ENCODE data around the gene ADAMTS9.

Gene ADAMTS9

DNA sequence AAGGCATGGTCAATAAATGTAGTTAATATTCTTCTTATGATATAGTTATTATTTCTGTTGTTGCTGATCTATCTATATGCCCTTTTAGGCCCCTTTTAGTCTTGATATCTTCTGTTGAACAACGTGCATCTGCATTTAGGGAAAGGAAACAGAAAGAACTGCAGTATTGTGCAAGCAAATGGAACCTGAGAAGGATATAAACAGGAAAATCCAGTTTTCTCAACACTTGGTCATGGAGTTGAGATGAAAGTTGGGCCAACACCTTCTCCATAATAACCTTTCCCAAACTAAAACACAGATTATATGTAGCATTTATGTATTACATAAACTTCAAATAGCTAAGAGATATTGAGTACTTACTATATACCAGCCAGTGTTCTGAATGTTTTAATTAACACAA is 179.7 kb downstream of the ADAMTS9 start:
- Histone ChIP-seq H3K36me3 (ENCODE audit: control insufficient read depth, insufficient read depth, low read length) (no peaks in the 10 kb centered on the region), H3K27ac (ENCODE audit: low read depth, low read length) (no peak overlapping the region), H3K27me3 (ENCODE audit: control insufficient read depth, insufficient read depth, low read length) (no peaks in the 10 kb centered on the region), H3K4me1 (ENCODE audit: control insufficient read depth, insufficient read depth, low read length) (peaks cover 8% of the 10 kb centered on the region; the same call in 1 of the 2 replicates), H3K4me3 (ENCODE audit: low read depth, low read length) (no peak overlapping the region), H3K9me3 (ENCODE audit: control insufficient read depth, insufficient read depth, low read depth, low read length) (no peaks in the 10 kb centered on the region), H3K9ac (ENCODE audit: low read length) (no peak overlapping the region)

DNA sequence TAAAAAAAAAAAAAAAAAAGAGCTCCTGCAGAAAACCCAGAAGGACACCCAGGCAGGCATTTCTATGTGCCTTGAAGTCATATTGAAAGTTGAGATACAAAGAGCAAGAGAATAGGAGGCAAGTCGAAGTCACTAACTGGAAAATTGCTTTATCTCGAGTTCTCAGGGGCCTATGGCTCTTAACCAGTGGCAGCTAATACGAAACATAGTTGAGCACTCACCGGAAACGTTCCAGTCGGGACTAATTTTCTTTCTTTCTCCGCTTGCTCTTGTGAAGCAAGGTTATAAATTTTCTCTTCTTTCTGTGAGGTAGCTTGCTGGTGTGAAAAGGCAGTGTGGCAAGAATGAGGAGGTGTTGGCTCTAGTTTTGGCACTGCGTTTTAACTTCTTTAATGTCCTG is 181.5 kb downstream of the ADAMTS9 start:
- H3K27me3 ChIP-seq (ENCODE audit: control insufficient read depth, insufficient read depth, low read length) = no peaks in the 10 kb centered on the region
- H3K9ac ChIP-seq (ENCODE audit: low read length) = no peak overlapping the region
- H3K9me3 ChIP-seq (ENCODE audit: control insufficient read depth, insufficient read depth, low read depth, low read length) = no peaks in the 10 kb centered on the region
- no peak overlapping the region for H3K4me3 ChIP-seq (ENCODE audit: low read depth, low read length)
- no peak overlapping the region for H3K27ac ChIP-seq (ENCODE audit: low read depth, low read length)
- peaks cover 8% of the 10 kb centered on the region; the same call in 1 of the 2 replicates for H3K4me1 ChIP-seq (ENCODE audit: control insufficient read depth, insufficient read depth, low read length)
- no peaks in the 10 kb centered on the region for H3K36me3 ChIP-seq (ENCODE audit: control insufficient read depth, insufficient read depth, low read length)

DNA sequence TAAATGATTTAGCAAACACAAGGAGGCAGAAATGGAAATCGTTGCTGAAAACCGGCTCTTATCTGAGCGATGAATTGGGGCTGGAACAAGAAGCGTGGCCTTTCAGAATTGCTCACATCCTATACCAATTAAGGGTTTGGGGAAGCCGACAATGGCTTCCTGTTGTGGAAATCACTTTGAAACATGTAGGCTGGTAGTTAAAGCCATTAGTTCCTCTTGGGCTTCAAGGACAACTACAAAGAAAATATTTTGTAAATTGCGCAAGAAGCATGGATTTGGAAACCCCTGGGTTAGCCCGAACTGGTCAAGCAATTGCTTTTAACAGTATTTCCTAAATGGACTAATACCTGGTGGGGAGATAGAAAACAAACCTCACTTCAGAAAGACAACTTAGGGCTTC is 182.4 kb downstream of the ADAMTS9 start:
- H3K4me3 ChIP-seq (ENCODE audit: low read depth, low read length) = no peak overlapping the region
- H3K9me3 ChIP-seq (ENCODE audit: control insufficient read depth, insufficient read depth, low read depth, low read length) = no peaks in the 10 kb centered on the region
- peaks cover 8% of the 10 kb centered on the region; the same call in 1 of the 2 replicates for H3K4me1 ChIP-seq (ENCODE audit: control insufficient read depth, insufficient read depth, low read length)
- no peaks in the 10 kb centered on the region for H3K36me3 ChIP-seq (ENCODE audit: control insufficient read depth, insufficient read depth, low read length)
- H3K27ac ChIP-seq (ENCODE audit: low read depth, low read length) = no peak overlapping the region
- no peaks in the 10 kb centered on the region for H3K27me3 ChIP-seq (ENCODE audit: control insufficient read depth, insufficient read depth, low read length)
- no peak overlapping the region for H3K9ac ChIP-seq (ENCODE audit: low read length)

DNA sequence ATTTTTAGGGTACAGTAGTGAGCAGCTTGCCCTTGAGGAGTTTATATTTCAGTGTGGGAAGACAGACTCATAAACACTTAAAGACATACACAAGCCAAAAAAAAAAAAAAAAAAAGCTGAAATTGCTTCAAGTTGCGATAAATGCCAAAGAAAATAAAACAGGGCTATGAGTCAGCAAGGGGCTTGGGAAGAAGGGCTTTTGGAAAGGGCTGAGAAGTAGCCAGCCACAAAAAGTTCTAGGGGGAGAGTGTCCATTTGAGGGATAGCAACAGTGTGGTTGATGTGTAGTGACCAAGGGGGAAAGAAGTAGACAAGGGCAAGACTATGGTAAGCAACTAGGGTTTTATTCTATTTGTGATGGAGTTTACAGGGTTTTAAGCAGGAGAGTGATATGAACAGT is 185.5 kb downstream of the ADAMTS9 start:
- no peaks in the 10 kb centered on the region for H3K27me3 ChIP-seq (ENCODE audit: control insufficient read depth, insufficient read depth, low read length)
- H3K4me3 ChIP-seq (ENCODE audit: low read depth, low read length) = no peak overlapping the region
- no peak overlapping the region for H3K9ac ChIP-seq (ENCODE audit: low read length)
- H3K27ac ChIP-seq (ENCODE audit: low read depth, low read length) = no peak overlapping the region
- peaks cover 8% of the 10 kb centered on the region; the same call in 1 of the 2 replicates for H3K4me1 ChIP-seq (ENCODE audit: control insufficient read depth, insufficient read depth, low read length)
- H3K9me3 ChIP-seq (ENCODE audit: control insufficient read depth, insufficient read depth, low read depth, low read length) = no peaks in the 10 kb centered on the region
- H3K36me3 ChIP-seq (ENCODE audit: control insufficient read depth, insufficient read depth, low read length) = no peaks in the 10 kb centered on the region

DNA sequence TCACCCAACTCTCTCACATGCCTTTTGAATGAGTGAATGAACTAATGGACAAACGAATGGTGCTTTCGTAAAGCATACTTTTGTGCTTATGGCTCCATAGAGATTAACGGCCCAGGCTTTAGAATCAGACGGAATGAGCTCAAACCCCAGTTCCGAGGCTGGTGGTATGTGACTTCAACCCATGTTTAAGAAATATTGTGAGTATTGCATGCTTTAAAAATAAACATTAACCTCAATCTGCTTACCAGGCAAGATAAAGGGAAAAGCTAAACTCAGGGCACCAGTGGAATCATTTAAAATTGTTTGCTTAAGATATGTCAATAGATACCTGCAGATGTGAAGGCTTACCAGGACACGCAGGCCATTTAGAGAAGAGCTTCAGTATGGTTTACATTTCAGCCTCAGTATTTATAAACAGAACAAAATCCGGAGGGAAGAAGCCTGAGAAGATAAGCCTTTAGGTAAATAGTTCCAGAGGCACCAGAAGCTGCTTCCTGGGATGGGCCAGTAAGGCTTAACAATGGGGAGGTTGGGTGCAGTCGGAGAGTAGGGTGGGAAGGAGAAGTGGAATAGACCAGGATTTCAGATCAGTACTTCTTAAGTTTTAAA is 186.4 kb downstream of the ADAMTS9 start:
- Histone ChIP-seq H3K4me3 (ENCODE audit: low read depth, low read length) (no peak overlapping the region), H3K9ac (ENCODE audit: low read length) (no peak overlapping the region), H3K36me3 (ENCODE audit: control insufficient read depth, insufficient read depth, low read length) (no peaks in the 10 kb centered on the region), H3K27me3 (ENCODE audit: control insufficient read depth, insufficient read depth, low read length) (no peaks in the 10 kb centered on the region), H3K9me3 (ENCODE audit: control insufficient read depth, insufficient read depth, low read depth, low read length) (no peaks in the 10 kb centered on the region), H3K4me1 (ENCODE audit: control insufficient read depth, insufficient read depth, low read length) (peaks cover 8% of the 10 kb centered on the region; the same call in 1 of the 2 replicates), H3K27ac (ENCODE audit: low read depth, low read length) (no peak overlapping the region)

DNA sequence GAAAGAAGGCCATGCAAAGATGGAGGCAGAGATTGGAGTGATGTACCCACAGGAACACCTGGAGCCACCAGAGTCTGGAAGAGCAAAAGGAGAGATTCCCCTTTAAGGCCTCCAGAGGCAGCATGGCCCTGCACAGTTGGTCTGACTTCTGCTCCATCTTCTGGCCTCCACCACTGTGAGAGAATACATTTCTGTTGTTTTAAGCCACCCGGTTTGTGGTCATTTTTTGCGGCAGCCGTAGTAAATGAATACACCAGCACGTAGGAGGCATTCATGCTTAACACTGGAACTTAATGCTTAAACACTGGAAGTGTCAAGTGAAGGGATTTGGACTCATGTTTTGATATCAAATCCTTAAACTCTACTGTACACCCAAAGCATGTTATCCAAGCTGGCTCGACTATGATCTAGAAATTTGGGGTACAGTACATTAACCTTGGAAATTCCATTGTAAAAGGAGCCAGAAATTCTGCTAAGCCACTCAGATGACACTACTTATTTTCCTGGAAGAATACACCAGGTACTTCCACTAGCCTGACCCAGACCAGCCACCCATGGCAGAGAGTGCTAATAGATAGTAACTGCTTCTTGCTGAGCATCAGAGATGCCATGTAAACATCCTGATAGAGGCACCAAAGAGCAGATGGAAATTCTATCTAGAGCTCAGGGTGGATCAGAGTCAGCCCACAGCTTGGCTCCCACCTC is 190.9 kb downstream of the ADAMTS9 start:
- H3K36me3 ChIP-seq (ENCODE audit: control insufficient read depth, insufficient read depth, low read length) = no peaks in the 10 kb centered on the region
- no peaks in the 10 kb centered on the region for H3K27me3 ChIP-seq (ENCODE audit: control insufficient read depth, insufficient read depth, low read length)
- H3K9me3 ChIP-seq (ENCODE audit: control insufficient read depth, insufficient read depth, low read depth, low read length) = no peaks in the 10 kb centered on the region
- no peak overlapping the region for H3K27ac ChIP-seq (ENCODE audit: low read depth, low read length)
- H3K4me3 ChIP-seq (ENCODE audit: low read depth, low read length) = no peak overlapping the region
- H3K4me1 ChIP-seq (ENCODE audit: control insufficient read depth, insufficient read depth, low read length) = peaks cover 2% of the 10 kb centered on the region; the same call in 1 of the 2 replicates
- no peak overlapping the region for H3K9ac ChIP-seq (ENCODE audit: low read length)

DNA sequence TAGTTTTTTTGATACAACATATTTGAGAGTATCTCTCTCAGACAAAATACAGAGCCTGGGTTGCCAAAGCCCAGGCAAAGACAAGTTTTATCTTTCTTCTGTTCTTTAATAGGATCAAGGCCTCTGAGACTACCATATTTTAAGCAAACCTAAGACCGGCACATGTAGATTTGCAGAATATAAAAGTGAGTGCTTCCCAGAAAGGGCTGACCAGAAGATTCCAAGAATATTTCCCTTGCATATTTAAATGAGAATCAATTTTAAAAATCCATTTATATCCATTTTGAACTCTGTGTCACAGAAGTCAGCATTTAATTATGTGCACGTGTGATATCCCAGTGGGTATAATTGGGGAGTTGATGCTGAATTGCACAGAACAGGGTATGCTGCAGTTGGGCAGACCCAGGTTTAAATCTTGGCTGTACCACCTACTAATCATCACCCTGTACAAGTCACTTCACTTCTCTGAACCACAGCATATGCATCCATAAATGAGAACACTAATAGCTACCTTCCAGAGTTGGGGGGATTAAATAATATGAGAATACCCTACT is 191.9 kb downstream of the ADAMTS9 start:
- no peak overlapping the region for H3K9ac ChIP-seq (ENCODE audit: low read length)
- no peaks in the 10 kb centered on the region for H3K36me3 ChIP-seq (ENCODE audit: control insufficient read depth, insufficient read depth, low read length)
- H3K4me1 ChIP-seq (ENCODE audit: control insufficient read depth, insufficient read depth, low read length) = peaks cover 12% of the 10 kb centered on the region
- no peak overlapping the region for H3K27ac ChIP-seq (ENCODE audit: low read depth, low read length)
- no peaks in the 10 kb centered on the region for H3K9me3 ChIP-seq (ENCODE audit: control insufficient read depth, insufficient read depth, low read depth, low read length)
- H3K4me3 ChIP-seq (ENCODE audit: low read depth, low read length) = no peak overlapping the region
- peaks cover under 1% of the 10 kb centered on the region; the same call in 1 of the 2 replicates for H3K27me3 ChIP-seq (ENCODE audit: control insufficient read depth, insufficient read depth, low read length)

DNA sequence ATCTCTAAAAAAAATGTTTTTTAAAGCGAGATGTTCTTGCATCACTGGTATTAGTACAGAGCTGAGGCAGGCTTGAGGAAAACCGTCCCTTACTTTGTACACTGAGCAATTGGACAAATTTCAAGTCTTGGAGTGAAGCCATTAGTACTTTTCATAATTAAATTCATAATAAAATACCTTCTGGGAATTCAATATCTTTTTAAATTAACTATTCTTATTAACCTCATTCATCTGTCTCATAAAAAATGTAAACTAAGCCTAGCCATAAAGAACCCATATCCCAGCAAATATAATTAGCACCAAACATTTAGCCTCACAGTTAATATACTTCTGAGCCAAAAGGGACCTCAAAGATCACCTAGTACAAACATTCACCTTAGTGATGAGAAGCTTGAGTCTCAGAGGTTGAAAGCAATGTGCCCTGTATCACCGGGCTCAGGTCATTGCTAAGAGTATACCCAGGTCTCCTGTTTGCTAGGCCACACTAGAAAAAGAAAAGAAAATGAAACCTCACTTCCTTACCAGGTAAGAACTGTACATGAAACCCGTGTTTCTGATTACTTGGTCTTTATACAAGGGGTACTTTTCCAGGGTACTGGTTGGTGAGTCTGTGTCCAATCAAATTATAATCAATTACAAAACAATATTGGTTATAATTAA is 192.5 kb downstream of the ADAMTS9 start:
- Histone ChIP-seq H3K9me3 (ENCODE audit: control insufficient read depth, insufficient read depth, low read depth, low read length) (no peaks in the 10 kb centered on the region), H3K4me3 (ENCODE audit: low read depth, low read length) (no peak overlapping the region), H3K36me3 (ENCODE audit: control insufficient read depth, insufficient read depth, low read length) (no peaks in the 10 kb centered on the region), H3K4me1 (ENCODE audit: control insufficient read depth, insufficient read depth, low read length) (peaks cover 18% of the 10 kb centered on the region), H3K27ac (ENCODE audit: low read depth, low read length) (no peak overlapping the region), H3K27me3 (ENCODE audit: control insufficient read depth, insufficient read depth, low read length) (peaks cover 6% of the 10 kb centered on the region), H3K9ac (ENCODE audit: low read length) (no peak overlapping the region)

DNA sequence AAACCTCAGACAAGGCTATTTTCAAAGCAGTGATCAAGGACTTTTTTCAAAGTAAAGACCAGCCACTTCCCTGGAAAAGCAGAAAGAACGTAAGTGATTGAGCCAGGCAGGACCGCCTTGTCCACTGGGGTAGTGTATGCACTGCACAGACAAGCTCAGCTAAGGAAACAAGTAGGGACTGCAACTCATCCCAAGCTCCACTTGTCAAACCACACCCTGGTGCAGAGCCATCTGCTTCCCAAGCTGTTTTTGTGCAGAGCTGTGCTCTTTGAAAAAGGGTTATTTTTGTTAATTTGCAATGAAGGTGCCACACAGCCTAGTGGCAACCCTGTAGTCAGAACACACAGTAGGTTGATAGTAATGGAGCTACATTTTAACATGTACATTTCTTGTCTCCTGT is 193.3 kb downstream of the ADAMTS9 start:
- Histone ChIP-seq H3K27me3 (ENCODE audit: control insufficient read depth, insufficient read depth, low read length) (peaks cover 13% of the 10 kb centered on the region), H3K9me3 (ENCODE audit: control insufficient read depth, insufficient read depth, low read depth, low read length) (no peaks in the 10 kb centered on the region), H3K27ac (ENCODE audit: low read depth, low read length) (no peak overlapping the region), H3K36me3 (ENCODE audit: control insufficient read depth, insufficient read depth, low read length) (no peaks in the 10 kb centered on the region), H3K4me3 (ENCODE audit: low read depth, low read length) (no peak overlapping the region), H3K9ac (ENCODE audit: low read length) (no peak overlapping the region), H3K4me1 (ENCODE audit: control insufficient read depth, insufficient read depth, low read length) (peaks cover 25% of the 10 kb centered on the region)

DNA sequence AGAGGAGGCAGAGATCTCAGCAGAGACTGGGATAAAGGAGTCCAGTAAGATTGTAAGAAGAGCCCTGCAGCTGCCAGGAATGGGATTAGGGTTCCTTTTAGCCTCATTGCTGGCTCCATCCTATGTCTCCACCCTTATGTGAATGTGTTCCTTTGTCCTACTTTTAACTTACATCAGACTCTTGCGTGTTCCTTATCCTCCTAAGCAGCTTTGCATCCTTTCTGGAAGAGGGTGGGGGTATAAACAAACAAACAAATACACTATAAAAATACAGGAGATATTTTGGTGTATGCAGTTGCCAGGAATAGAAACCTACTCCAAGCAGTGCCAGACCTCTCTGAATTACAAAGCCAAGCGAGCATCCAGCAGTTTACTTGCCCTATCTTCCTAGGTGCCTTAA is 194.7 kb downstream of the ADAMTS9 start:
- no peak overlapping the region for H3K9ac ChIP-seq (ENCODE audit: low read length)
- no peak overlapping the region for H3K27ac ChIP-seq (ENCODE audit: low read depth, low read length)
- peaks cover 14% of the 10 kb centered on the region for H3K27me3 ChIP-seq (ENCODE audit: control insufficient read depth, insufficient read depth, low read length)

DNA sequence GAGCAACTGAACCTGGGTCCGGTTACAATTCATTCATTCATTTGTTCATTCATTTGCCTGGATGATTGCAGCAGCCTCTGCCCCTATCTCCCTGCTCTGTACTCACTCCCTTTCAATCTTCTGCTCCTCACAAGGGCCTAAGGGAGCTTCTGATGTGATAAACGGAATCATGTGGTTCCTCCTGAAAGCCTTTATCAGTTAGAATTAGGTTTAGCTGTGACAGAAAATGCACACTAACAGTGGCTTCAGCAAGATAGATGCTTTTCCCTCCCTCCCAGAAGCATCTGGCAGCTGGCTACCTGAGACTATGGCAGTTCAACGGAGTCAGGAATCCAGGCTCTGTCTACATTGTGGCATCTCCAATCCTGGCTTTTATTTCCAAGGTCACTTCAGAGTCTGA is 196.0 kb downstream of the ADAMTS9 start:
- H3K36me3 ChIP-seq (ENCODE audit: control insufficient read depth, insufficient read depth, low read length) = no peaks in the 10 kb centered on the region
- H3K4me1 ChIP-seq (ENCODE audit: control insufficient read depth, insufficient read depth, low read length) = peaks cover 33% of the 10 kb centered on the region
- H3K9me3 ChIP-seq (ENCODE audit: control insufficient read depth, insufficient read depth, low read depth, low read length) = no peaks in the 10 kb centered on the region
- no peak overlapping the region for H3K9ac ChIP-seq (ENCODE audit: low read length)
- H3K27me3 ChIP-seq (ENCODE audit: control insufficient read depth, insufficient read depth, low read length) = peaks cover 14% of the 10 kb centered on the region
- no peak overlapping the region for H3K27ac ChIP-seq (ENCODE audit: low read depth, low read length)
- H3K4me3 ChIP-seq (ENCODE audit: low read depth, low read length) = no peak overlapping the region

More for the DNA sequence above, 194.7 kb downstream of the ADAMTS9 start:
- Histone ChIP-seq H3K36me3 (ENCODE audit: control insufficient read depth, insufficient read depth, low read length) (no peaks in the 10 kb centered on the region), H3K4me1 (ENCODE audit: control insufficient read depth, insufficient read depth, low read length) (peaks cover 33% of the 10 kb centered on the region), H3K4me3 (ENCODE audit: low read depth, low read length) (no peak overlapping the region), H3K9me3 (ENCODE audit: control insufficient read depth, insufficient read depth, low read depth, low read length) (no peaks in the 10 kb centered on the region)

Data from HUES6 (cell line).